ENCODE measurements around the gene ANKRD9. TPM values are rescaled to one million over a fixed set of nuclear protein-coding genes. Genes with fewer than 3 reads are reported as not detected.
A peak's percentile ranks its signal among the peaks of the same experiment; 100 is the strongest.

The ANKRD9 gene
- total and polyA plus RNA-seq, 2 of the 13 experiments (the other 11 are each of a cell fraction or from before 2014, with no cell fraction given): 10.0 to 15.0 TPM

GRCh38 chr14:102538602-102539543 lies 29.3 kb upstream of the ANKRD9 start (continued):
- TF ChIP-seq KDM2A (CRISPR knock-in tag; IDR thresholded peaks at IDR 0.05; ENCODE audit: borderline replicate concordance, low read depth) (peak; percentile 61), NCOR1 (IDR thresholded peaks at IDR 0.05; ENCODE audit: borderline replicate concordance, low read length) (no peak), CSRNP1 (CRISPR knock-in tag; IDR thresholded peaks at IDR 0.05) (0 out of 2 replicates have a peak, but pooled peaks have one; percentile 77), ZNF639 (CRISPR knock-in tag; conservative IDR thresholded peaks at IDR 0.05) (peak; percentile 27), SMARCE1 (IDR thresholded peaks at IDR 0.05; ENCODE audit: borderline replicate concordance) (no peak), IKZF4 (CRISPR knock-in tag; IDR thresholded peaks at IDR 0.05; ENCODE audit: borderline replicate concordance, low read depth, not compliant biosample characterization) (peak; percentile 60), ZNF138 (CRISPR knock-in tag; IDR thresholded peaks at IDR 0.05; ENCODE audit: low read depth) (no peak), MLLT10 (CRISPR knock-in tag; IDR thresholded peaks at IDR 0.05) (peak; percentile 59; the same call in 1 of the 2 replicates), ZNF678 (CRISPR knock-in tag; IDR thresholded peaks at IDR 0.05) (no peak), NR2F1 (CRISPR knock-in tag; IDR thresholded peaks at IDR 0.05) (peak in 1 of 2 experiments; percentile 13; a peak in 1 of 4 replicates), POLR2A (IDR thresholded peaks at IDR 0.05; ENCODE audit: insufficient read depth in 1 of 2, low read depth in 2 of 2, low read length in 2 of 2) (peak; percentile 45 to 71; a peak in 2 of 4 replicates), KLF11 (CRISPR knock-in tag; IDR thresholded peaks at IDR 0.05) (peak; percentile 22; the same call in 1 of the 2 replicates), JUND (CRISPR knock-in tag; IDR thresholded peaks at IDR 0.05) (no peak), FOXA3 (CRISPR knock-in tag; IDR thresholded peaks at IDR 0.05) (peak; percentile 5; the same call in 1 of the 2 replicates), ZNF329 (CRISPR knock-in tag; IDR thresholded peaks at IDR 0.05; ENCODE audit: low read depth) (0 out of 2 replicates have a peak, but pooled peaks have one; percentile 65), NBN (conservative IDR thresholded peaks at IDR 0.05) (no peak), ZNF850 (CRISPR knock-in tag; conservative IDR thresholded peaks at IDR 0.05) (0 out of 2 replicates have a peak, but pooled peaks have one; percentile 52), ZNF292 (CRISPR knock-in tag; IDR thresholded peaks at IDR 0.05; ENCODE audit: borderline replicate concordance, low read depth) (0 out of 2 replicates have a peak, but pooled peaks have one; percentile 23), KDM6A (CRISPR knock-in tag; IDR thresholded peaks at IDR 0.05; ENCODE audit: low read depth) (0 out of 2 replicates have a peak, but pooled peaks have one; percentile 9), NRL (CRISPR knock-in tag; IDR thresholded peaks at IDR 0.05; ENCODE audit: borderline replicate concordance) (peak; percentile 57; the same call in 1 of the 2 replicates), NR2F6 (IDR thresholded peaks at IDR 0.05) (peak; percentile 8; the same call in 1 of the 2 replicates), NR2F6 (CRISPR knock-in tag; IDR thresholded peaks at IDR 0.05) (peak; percentile 65; the same call in 1 of the 2 replicates), ISX (CRISPR knock-in tag; conservative IDR thresholded peaks at IDR 0.05) (0 out of 2 replicates have a peak, but pooled peaks have one; percentile 45), RFX5 (IDR thresholded peaks at IDR 0.05; ENCODE audit: low read depth, low read length) (no peak), AGO1 (IDR thresholded peaks at IDR 0.05; ENCODE audit: low read depth, low read length, poor library complexity, severe bottlenecking) (peak; percentile 37), TARDBP (CRISPR knock-in tag; IDR thresholded peaks at IDR 0.05) (peak; percentile 47; the same call in 1 of the 2 replicates), ZBTB26 (CRISPR knock-in tag; IDR thresholded peaks at IDR 0.05; ENCODE audit: borderline replicate concordance) (no peak)
